ENCODE measurements around the gene TOX2.
A peak's percentile ranks its signal among the peaks of the same experiment; 100 is the strongest.

TOX2 gene

DNA sequence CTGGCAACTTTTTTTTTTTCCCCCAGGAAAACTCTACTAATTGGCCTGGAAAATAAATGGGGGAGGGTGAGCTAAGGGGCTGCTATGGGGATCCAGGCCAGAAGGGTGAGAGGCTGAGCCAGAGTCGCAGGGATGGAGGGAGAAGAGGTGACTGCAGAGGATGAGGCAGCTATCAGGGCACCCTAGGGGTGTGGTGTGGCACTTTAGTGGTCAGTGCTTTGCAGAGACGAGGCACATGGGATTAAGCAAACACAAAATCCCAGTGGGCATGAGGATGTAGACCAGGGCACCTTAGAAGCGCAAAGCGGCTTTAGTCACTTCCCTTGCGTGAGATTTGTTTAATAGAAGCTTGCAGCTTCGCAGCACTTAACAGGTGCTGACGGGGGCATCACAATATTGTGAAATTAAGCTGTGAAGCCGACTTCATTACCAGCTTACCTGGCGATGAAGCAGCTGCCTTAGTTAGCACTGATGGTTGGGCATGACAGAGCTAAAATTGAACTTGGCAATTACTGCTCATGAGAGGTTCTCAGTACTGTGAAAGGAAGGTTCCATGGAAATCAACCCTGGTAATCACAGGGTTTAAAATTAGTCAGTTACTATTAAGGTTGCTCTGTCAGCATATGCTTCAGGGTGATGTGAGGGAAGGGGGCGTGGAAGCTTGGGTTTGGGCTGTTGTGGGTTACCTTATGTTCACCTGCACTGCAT, 26.0 kb downstream of the TOX2 start:
- no peak for DNase-seq

- no peak for DNase-seq
Measured at GRCh38 chr20:43941476-43942200, 27.0 kb downstream of the TOX2 start.

DNA sequence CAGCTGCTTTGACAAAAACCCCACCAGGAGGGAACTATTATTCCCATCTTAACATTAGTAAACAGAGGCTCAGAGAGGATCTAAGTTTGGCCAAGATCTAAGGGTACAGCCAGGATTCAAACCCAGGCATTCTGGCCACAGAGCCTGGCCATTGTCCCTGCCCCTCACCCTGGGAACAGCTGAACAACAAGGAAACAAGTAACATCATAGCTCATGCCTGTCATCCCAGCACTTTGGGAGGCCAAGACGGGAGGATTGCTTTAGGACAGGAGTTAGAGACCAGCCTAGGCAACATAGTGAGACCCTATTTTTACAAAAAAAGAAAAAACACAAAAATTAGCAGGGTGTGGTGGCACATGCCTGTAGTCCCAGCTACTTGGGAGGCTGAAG, 27.5 kb downstream of the TOX2 start:
- DNase-seq = no peak

GRCh38 chr20:43942667-43943285, 28.1 kb downstream of the TOX2 start:
- no peak for DNase-seq

GRCh38 chr20:43943725-43944124, 29.1 kb downstream of the TOX2 start:
- DNase-seq = no peak

GRCh38 chr20:43944653-43945235, 30.1 kb downstream of the TOX2 start:
- DNase-seq = no peak

- no peak for DNase-seq
Measured at GRCh38 chr20:43945391-43946205, 30.9 kb downstream of the TOX2 start.

DNA sequence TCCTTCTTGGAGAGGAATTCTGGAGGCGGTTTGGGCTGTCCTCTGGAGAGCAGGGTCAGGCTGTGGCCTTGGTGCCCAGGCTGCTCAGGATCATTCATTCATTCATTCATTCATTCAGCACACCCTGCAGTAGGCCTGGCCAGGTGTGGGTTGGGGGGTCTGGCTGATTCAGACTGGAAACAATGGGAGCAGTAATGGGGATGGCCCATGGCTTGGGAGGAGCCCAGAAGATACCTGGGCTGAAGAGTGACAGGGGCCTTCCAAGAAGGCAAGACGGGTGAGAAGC, 31.5 kb downstream of the TOX2 start:
- no peak for DNase-seq

DNA sequence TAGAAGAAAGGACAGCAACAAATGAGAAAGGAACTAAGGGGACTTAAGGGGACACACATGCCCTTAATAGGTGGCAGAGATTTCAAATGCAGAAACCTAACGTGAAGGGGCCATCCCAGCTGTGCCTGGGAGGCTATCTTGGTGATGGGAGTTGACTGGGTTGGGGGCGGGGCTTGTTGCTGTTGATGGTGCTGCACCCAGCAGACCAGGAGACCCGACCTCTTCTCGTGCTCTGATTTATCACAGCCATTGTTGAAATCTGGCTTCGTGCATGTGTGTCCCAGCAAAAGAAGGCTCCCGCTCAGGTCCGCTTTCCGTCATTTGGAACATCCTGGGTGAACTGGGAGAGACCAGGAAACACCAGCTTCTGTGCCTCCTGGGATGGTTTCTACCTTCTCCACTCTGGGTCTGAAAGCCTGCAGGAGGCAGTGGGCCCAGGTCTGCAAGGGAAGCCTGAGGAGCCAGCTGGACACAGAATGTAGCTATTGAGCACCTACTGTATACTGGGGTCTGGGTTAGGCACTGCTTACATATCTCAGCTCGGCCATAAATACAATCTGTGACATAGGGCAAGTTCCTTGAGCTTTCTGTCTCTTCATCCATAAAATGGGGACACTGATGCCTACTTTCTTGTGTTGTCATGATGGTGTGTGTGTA, 32.1 kb downstream of the TOX2 start:
- DNase-seq = no peak

- no peak for DNase-seq
Measured at GRCh38 chr20:43947316-43947710, 32.7 kb downstream of the TOX2 start.

DNA sequence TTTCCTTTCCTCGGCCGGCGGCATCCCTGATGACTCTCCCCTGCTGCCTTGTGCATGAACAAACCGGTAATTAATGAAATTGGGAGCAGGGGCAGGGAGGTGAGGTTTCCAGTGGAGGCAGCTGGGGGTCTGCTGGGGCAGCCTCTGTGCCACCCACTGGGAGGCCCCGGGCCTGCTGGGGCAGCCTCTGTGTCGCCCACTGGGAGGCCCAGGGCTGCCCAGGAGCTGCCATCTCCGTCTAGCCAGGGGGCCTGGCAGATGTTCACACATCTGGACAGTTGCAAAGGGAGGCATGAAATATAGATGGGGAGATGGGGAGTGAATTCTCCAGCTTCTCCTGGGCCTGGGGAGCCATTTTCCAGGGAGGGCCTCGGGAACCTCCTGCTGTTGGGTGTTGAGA, 33.8 kb downstream of the TOX2 start:
- DNase-seq = no peak

DNA sequence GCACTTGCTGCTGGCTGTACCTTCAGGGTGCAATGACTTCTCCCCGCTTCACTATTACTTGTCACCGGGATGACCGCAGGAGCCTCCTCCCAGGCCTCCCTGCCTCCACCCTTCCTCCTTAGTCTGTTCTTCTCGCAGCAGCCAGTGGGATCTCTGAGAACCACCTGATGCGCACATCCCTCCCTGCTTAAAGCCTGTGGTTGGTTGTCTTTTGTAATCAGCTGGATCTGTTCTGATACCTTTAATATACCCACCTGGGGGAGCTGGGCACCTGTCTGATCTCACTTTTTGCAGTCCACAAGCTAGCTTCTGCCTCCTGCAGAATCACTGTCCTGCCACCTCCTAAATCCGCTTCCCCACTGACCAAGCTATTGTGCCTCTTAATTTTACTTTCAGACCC, 34.6 kb downstream of the TOX2 start:
- no peak for DNase-seq

DNA sequence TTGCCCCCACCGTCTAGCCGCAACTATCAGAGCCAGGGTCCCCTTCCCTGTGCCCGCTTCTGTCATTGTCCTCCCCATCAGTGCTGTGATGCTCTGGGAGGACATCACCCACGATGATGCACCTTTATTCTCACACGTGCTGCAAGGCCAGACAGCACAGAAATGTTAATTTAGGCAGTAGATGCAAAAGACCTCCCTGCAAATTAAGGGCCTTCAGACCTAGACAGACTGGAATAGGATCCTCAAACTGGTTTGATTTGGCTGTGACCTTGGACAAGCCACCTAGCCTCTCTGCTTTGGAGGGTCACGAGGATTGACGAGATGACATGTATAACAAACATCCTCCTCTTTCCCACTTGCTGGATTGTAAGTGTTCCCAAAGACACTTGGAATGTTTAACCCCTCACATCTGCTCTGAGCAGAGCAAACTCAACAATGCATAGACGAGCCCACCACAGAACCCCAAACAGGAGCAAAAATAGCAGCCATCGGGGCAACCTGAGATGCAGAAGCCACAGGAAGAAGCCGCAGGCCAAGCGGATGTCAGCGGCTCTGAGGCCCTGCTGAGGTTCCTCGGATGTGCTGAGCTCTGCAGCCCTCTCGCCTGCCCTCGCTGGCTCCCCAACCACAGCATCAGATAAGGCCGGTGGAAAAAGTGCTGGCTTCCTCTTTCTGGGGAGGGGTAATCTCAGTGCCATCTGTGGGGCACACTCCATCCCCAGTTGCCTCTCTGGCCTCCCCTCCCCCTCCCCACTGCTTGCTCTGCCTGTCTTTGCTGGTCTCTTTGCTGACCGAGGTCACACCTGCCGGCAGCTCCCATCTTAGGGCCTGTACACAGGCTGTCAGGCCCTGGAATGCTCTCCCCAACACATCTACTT, 35.3 kb downstream of the TOX2 start:
- DNase-seq = peak; percentile 89

DNA sequence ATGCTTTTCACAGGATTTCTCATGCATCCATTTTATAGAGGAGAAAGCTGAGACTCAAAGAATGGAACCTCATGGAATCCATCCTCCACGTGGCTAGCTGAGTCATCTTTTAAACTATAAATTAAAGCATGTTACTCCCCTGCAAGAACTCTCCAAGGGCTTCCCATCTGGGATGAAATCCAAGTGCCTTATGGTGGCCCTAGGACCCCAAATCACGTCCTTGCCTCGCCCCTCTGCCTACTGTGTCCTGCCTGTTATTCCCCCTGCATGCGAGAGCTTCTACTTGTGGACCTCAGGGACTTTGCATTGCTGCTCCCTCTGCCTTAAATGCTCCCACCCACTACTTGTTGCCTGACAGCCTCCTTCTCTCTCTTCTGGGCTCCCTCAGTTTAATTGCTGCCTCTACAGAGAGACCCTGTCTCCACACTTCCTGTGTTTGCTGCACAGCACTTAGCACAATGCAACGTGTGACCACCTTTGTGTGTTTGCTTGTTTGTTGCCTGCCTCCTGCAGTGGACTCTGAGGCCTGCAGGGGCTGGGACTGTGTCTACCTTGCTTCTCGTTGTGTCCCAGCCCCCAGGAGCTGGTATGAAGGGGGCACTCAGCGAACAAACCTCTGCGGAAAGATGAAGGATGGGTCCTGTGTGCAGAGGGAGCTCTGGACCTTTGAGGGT, 39.4 kb downstream of the TOX2 start:
- no peak for DNase-seq

- DNase-seq = no peak
Measured at GRCh38 chr20:43954704-43955061, 40.0 kb downstream of the TOX2 start.

DNA sequence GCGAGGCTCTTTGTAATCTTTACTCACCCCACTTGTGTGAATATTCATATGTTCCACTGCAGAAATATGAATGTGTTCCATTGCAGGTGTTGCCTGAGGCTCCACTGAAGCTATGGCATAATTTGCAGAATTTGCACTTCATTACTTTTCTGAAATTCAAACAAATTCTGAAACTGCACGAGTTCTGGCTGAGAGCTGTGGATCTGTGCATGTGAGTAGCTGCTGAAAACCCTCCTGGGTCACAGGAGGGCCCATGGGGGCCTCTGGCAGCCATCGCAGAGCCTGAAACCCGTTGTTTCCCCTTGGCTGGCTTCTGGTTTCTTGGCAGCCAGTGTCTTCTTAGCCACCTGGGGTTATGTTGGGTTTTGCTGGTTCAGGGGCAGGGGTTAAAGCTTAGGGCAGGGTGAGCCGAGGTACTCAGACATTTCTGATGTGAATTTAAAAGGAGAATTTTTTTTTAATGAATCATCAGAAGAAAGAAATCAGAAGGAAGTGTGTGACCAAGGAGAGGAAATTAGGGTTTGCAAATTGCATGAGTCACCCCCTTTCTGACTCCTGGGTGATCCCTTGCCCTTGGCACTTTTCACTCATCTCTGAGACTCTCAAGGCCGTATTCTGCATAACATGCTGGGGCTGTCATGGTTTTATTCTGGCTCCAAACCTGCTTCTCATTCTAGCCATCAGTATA, 40.6 kb downstream of the TOX2 start:
- peak; percentile 74 for DNase-seq

DNA sequence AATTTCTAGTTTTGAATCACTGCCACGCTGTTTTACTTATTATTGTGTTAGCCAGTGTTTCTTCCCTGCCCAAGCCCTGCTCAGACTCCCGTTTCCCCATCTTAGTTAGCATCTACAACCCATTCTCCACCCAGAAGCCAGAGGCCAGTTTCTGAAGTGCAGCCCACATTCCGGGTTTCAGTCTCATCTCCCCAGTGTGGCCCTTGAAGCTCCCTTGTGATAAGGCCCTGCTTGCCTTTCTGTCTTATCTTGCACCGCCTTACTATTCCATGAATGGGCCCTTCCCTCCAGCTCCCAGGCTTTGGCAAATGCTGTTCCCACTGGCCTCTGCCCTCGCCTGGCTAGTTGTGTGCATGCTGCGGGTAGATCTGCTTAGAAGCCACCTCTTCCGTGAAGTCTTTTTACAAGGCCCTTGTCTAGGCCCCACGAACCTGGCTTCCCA, 41.1 kb downstream of the TOX2 start:
- DNase-seq = peak; percentile 61

GRCh38 chr20:43957392-43957791, 42.7 kb downstream of the TOX2 start:
- no peak for DNase-seq

- no peak for DNase-seq
Measured at GRCh38 chr20:43958626-43959025, 44.0 kb downstream of the TOX2 start.
